NCI-H2029 (cell line): ENCODE measurements around the gene PDRG1.
"Not testable (repeated sequence)": the region's sequence is repeated elsewhere in the genome, so short reads cannot be mapped to it uniquely, and the experiment has no call there.

ENCODE experiments used
- DNase-seq: peaks from one replicate; lab custom pipeline; 2025; lab: John Stamatoyannopoulos, UW

Gene PDRG1

DNA sequence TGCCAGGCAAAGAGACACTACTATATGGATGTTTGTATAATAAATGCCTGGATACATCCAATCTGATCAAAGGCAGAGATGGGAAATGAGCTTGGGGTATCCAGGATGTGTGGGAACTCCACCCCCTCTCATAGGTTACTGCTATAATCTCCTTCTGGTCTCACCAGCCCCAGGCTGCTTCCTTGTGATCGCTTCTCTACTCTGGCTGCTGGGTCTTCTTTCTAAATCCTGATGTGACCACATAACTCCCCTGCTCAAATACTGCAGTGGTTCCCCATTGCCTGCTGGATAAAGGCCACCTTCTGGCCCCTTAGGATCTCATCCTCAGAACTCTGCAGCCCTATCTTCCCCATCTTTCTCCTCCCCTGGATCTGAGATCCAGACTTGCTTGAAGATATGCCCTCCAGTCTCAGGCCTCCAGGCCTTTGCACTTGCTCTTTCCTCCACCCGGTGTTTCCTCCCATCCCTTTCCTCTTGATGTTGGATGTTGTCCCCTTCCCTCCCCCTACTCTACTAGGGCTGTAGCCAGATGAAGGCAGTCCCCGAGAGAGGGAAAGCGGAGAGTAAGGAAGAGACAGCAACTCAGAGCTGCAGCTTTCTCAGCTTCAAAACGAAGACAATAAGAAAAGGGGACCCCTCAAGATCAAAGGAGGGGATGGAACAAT lies 15.3 kb upstream of the PDRG1 start:
- no peak for DNase-seq

GRCh38 chr20:31963889-31964288 lies 12.0 kb upstream of the PDRG1 start:
- no peak for DNase-seq

DNA sequence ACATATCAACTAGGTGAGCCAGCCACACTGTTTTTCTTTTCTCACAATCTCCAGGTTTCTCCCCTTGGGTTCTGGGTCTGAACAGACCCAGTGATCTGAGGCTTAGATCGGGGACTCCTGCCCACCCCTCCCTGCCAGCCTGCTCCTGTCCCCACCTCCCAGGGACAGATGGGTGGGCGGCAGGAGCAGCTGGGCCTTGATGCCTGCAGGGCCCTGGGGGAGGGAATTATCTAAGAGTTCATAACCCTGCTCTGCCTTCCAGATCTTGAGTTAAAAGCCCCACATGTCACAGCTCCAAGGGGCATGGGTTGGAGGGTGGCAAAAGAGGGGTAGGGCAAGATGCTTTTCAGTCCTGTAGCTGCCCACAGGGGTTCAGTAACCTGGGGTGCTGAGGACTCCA lies 10.9 kb upstream of the PDRG1 start:
- no peak for DNase-seq

GRCh38 chr20:31956556-31957526 lies 5.0 kb upstream of the PDRG1 start:
- no peak for DNase-seq

DNA sequence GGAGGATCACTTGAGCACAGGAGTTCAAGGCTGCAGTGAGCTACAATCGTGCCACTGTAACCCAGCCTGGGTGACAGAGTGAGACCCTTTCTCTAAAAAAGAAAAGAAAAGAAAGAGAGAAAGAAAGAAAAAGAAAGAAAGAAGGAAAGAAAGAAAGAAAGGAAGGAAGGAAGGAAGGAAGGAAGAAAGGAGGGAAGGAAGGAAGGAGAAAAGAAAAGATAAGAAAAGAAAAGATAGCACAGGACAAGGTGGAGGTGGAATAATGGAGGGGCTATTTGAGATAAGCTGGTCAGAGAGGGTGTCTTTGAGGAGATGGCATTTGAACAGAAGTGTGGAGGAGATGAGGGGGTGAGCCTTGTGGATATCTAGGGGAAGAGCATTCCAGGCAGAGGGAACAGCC lies 2.7 kb upstream of the PDRG1 start:
- no peak for DNase-seq

GRCh38 chr20:31953556-31954148 lies 1.8 kb upstream of the PDRG1 start:
- no peak for DNase-seq

- no peak for DNase-seq
Observed at GRCh38 chr20:31951203-31951529, 680 bp downstream of the PDRG1 start.

GRCh38 chr20:31949877-31950646 lies 1.8 kb downstream of the PDRG1 start:
- no peak for DNase-seq

DNA sequence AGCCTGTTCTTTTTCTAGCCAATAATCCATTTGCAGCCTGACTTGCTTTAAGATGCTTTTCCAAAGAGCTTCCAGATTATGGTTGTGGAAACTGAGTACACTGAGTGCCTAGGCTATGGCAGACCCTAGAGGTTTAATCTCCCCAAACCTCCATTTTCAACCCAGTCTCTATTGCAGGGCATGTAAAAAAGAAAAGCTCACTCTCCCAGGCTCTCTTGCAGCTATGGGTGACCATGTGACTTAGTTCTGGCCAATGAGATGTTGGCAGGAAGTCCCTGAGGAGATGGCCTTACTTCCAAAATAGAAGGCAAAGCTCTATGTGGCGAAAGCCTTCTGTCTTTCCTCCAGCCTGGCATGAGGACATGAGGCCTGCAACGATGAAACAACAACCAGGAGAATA lies 3.8 kb downstream of the PDRG1 start:
- no peak for DNase-seq

DNA sequence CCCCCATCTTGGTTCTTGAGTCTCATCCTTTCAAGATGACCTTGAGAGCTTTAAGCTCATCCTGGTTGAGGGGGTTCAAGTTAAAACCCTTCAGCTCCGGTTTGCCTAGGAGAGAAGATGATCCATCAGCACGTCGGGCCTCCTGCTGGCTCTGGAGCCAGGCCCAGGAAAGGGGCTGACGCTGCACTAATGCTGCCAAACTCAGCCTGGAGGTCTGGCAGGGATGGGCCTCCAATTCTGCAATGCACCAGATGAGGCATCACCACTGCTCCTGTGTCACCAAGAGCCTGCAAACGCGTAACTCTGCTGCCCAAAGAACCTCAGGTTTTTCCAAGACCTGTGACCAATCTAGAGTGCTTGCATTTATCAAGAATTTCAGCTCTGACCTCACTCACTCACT lies 6.1 kb downstream of the PDRG1 start:
- no peak for DNase-seq

GRCh38 chr20:31945319-31945718 lies 6.5 kb downstream of the PDRG1 start:
- DNase-seq: no peak

DNA sequence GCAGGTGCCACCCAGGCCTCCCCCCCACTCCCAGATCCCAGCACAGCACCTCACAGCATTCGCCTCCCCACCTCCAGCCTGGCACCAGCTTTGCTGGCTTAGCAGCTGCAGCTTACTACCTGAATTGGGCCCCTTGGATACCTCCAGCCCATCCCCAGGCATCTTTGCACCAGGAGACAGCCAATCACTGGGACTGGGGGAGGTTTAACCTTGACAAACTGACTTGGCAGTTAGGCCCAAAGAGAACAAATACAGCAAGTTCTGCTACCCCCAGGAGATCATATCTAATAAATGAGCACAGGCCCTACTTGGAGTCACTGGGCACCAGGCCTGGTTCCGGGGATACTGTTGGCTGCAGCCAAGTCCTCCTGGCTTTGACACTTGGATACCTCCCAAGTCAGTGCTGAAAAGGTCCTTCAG lies 8.8 kb downstream of the PDRG1 start:
- DNase-seq: no peak

DNA sequence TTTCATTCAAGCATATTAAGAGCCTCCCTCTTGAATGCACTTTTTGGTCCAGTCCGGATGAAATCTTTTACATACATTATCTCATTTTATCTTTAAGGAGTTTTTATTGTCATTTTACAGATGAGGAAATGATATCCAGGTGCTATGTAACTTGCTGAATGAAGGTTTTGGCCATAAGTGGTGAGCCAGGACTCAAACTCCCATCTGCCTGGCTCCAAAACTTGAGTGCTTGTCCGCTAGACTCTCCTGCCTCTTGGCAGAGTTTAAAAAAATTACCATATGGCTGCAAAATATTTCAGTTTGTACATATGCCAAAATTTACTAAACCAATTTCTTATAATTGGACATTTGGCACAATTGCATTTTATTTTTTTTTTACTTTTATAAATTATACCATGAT lies 12.2 kb downstream of the PDRG1 start:
- DNase-seq: no peak

- no peak for DNase-seq
Observed at GRCh38 chr20:31937820-31938219, 14.0 kb downstream of the PDRG1 start.

DNA sequence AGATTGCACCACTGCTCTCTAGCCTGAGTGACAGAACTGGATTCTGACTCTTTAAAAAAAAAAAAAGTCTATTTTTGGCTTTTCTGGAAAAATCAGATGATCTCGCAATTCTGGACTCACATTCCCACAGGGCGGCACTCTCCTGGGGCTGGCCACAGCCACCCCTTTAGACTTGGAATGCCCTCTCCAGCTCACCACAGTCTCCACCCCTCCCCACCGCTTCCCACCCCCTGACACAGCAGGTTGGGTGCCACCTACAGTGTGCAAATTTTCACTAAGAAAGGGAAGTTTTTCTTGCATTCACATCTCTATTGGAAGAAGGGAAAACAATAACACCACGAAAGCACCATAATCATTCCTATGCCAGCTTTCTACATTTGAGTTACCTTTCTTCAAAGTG lies 15.4 kb downstream of the PDRG1 start:
- no peak for DNase-seq

DNA sequence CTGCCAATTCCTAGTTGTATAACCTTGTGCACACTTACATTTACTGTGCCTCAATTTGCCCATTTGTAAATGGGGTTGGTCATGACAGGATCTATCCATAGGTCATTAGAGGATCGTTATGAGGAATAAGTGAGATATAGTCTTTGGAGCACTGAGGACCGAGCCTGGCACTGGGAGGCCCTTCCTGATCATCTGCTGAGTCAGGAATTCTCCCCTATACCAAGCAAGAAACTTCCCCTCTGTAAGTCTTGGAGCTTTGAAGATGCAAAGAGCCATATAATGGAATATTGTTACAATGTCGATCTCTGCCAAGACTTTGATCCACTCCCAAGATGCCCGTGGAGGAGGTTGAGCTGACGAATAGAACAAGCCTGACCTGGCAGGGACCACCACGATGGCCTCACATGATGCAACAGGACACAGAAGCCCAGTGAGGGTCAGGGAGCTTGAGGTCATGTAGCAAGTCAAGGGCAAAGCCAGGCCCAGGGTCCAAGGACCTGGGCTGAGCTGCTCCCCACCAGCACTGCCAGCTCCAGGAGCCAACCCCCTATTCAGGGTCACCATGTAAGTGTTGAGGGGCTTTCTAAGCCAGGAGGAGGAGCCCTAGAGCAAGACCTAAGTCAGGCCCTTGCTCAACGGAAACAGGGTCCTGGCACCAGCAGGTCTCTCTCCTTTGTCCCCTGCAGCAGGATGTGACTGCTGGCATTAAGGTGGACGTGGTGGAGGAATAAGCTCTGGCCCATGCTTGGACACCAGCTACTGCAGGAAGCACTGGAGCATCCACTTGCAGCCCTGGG lies 16.7 kb downstream of the PDRG1 start:
- no peak for DNase-seq

DNA sequence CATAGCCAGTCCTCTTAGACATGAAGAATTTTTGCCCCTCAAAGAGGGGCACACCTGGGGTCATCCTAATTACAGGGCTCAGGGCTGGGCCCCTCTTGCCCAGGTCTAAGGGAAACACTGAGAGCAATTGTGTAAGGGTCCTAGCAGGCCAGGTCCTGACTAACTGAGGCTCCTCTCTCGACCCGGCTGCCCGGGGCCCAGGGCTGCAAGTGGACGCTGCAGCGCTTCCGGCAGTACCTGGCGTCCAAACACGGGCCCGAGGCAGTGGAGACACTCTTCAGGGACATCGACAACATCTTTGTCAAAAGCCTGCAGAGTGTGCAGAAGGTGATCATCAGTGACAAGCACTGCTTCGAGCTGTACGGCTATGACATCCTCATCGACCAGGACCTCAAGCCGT lies 17.4 kb downstream of the PDRG1 start:
- DNase-seq: no peak

GRCh38 chr20:31933698-31934097 lies 18.1 kb downstream of the PDRG1 start:
- no peak for DNase-seq

- DNase-seq: no peak
Observed at GRCh38 chr20:31930779-31931178, 21.1 kb downstream of the PDRG1 start.

DNA sequence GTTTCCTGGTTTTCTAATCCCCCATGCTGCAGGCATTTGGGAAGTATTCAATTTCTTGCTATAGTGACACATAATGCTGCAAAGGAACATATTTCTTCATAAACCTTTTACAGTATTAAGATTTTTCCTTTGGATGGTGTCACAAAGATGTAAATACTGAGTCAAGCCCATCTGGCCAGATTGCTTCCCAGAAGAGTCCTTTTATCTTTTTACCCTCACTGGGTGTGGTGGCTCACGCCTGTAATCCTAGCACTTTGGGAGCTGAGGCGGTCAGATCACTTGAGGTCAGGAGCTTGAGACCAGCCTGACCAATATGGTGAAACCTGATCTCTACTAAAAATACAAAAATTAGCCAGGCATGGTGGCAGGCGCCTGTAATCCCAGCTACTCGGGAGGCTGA lies 22.2 kb downstream of the PDRG1 start:
- not testable (repeated sequence) for DNase-seq

DNA sequence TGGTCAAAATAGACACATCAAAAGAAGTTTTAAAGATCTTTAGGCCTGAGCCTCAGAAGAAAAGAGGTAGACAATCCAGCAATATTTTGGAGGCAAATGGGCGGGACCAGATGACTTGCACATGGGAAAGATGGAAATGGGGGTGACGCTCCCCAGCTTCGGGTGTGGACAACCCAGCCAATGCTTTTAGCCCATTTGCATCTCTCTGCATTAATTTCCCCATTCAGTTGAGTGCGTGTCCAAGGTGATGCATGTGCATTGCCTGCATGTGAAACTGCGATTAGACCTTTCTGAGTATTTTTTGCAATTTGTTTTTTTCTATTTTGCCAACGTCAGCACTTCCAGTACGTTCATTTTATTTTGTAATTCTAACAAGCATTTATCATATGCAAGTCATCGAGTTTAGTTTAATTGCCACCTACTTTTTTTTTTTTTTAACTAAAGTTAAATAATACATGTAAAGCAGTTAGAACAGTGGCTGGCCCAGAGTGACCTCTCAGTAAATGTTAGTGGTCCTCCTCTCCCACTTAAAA lies 24.2 kb downstream of the PDRG1 start:
- no peak for DNase-seq
